NCI-H345 treated with DMSO at 0.1 percent for 48 hours (cell line): Measurements from ENCODE around the gene BMP6.

Experiments
- DNase-seq: peaks from one replicate; lab custom pipeline; 2025; ENCODE audit not compliant: unreplicated experiment; lab: John Stamatoyannopoulos, UW

Gene BMP6

DNA sequence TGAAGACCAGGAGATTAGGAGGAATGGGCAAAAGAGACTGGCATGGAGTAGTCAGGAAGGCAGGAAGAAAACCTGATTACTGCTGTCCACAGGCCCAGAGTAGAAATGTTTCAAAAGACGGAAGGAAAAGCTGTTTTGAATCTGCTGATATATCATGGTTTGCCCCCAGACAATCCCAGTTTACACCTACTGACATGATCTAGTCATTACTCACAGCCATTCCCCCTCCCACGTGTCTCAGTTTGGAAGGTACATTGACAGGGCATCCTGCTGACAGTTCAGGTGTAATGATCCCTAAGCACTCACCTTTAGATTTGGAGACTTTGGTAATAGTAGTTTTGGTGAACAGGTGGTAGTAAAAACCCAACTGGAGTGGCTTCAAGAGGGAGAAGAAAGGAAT, 194.5 kb downstream of the BMP6 start:
- DNase-seq = no peak

DNA sequence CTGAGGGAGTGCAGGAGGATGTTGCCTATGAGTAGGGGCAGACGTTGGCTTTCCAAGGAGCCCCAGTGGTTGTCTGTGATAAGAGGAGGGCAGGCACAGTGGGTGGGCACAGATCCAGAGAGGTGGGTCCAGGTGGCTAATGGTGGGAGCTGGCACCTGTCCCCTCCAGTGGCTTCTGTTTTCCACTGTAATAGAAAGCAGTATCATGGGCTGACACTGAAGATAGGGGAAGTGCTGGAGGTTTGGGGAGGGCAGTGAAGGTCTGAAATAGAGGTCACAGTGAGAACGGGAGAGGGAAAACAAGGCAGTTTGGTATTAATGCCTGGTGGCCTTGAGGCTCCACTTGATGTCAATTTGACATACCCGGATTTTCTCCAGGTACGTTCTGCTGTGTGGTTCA, 195.1 kb downstream of the BMP6 start:
- DNase-seq = no peak

DNA sequence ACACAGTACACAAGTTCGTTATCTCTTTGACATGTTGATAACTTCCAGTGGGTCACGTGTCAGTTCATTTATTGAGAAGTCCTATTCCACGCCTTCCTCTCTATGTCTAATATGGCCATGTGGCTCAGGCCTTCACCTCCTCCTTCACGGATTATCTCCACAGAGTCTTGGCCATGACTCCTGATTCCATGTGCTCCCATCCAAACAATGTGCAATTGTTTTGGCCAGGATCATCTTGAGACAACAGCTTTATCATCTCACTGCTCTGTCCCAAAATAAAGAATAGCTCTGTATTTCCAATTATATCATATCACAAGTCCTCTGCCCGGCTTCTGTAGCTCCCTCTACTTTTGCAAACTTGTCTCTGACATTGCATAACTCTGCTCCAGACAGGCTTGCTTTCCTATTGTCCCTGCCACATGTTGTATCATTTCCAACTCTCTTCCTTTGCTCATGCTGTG, 195.8 kb downstream of the BMP6 start:
- DNase-seq = no peak

DNA sequence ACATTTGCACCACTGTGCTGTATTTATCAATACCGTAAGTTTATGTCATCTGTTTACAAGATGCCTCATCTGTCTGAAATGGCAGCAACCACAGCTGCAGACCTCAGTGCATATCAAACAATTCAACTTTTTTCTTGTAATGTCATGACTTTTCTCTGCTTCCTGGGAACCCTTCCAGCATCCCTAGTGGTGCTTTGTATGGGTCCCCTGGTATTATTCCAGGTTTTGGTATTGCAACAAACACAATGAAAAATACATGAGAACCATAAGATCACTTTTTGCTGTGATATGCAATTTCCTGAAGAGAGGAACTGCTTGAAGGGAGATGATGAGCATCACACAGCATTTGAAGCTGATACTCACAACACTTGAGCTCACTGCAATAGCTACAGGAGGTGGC, 196.7 kb downstream of the BMP6 start:
- no peak for DNase-seq

DNA sequence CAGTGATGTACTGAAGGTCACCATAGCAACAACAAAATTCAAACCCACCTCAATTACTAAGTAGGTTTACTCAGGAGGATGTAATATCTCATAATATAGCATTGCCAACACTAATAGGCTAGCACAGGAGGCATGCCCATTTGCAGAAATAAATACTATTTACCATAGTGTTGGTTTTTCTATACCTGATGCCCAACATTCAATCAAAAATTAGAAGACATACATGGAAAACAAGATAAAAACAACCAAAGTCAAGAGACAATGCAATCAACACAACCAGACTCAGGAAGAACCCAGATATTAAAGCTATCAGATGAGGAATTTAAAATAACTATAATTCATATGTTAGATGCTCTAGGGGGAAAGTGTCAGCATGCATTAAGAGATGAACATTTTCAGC, 199.0 kb downstream of the BMP6 start:
- DNase-seq = no peak
